Suprapubic skin (tissue), 4 donors: Measurements from ENCODE around the gene SCFD2.

ENCODE experiments used
- EP300 ChIP-seq: sonication (generic); formaldehyde crosslinking; IDR thresholded peaks from one replicate; pipeline ENCODE4 v1.6.1; 2017; ENCODE audit warnings: antibody characterized with exemption
- POLR2A ChIP-seq, 2 donors: fragments of 450-650 bp; IDR thresholded peaks; one replicate each; pipeline ENCODE4 v1.6.1; 2017; ENCODE audit warnings: antibody characterized with exemption in 2 of 2, mild to moderate bottlenecking in 2 of 2, moderate library complexity in 2 of 2
- POLR2AphosphoS5 ChIP-seq, 3 donors: sonication (generic); formaldehyde crosslinking; IDR thresholded peaks; one replicate each; pipeline ENCODE4 v1.6.1; 2017; ENCODE audit warnings: antibody characterized with exemption in 3 of 3
- TF ChIP-seq, protein P1 (sequence below), 2 donors: fragments of 200-600 bp in 1 of 2; fragments of 450-650 bp in 1 of 2; sonication (generic) in 1 of 2; IDR thresholded peaks; one replicate each; pipeline ENCODE4 v1.5.1; 2016 to 2019; ENCODE audit warnings: antibody characterized with exemption in 2 of 2, mild to moderate bottlenecking in 1 of 2, moderate library complexity in 1 of 2

DNA sequence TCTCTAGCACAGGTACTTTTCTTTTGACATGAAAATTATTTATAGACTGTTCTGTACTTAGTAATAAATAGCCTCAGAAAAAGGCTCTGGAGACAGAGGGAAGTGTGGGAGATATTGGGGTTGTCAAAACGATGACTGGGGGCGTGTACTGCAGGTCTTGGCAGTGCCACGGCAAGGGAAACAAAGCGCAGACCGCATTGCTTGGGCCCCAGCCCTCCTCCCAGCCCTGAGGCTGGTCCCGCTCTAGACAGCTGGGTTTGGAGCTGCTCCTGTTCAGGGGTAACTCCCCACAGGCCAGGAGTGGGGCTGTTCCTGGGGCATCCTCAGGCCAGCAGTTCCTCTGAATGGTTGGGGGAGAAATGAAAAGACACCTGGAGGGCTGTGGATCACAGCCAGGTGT lies 372.1 kb downstream of the SCFD2 start:
- TF ChIP-seq EP300 (no peak), POLR2A (IDR thresholded peaks at IDR 0.05) (no peak), POLR2AphosphoS5 (IDR thresholded peaks at IDR 0.05) (no peak)
- TF ChIP-seq, protein P1, sequence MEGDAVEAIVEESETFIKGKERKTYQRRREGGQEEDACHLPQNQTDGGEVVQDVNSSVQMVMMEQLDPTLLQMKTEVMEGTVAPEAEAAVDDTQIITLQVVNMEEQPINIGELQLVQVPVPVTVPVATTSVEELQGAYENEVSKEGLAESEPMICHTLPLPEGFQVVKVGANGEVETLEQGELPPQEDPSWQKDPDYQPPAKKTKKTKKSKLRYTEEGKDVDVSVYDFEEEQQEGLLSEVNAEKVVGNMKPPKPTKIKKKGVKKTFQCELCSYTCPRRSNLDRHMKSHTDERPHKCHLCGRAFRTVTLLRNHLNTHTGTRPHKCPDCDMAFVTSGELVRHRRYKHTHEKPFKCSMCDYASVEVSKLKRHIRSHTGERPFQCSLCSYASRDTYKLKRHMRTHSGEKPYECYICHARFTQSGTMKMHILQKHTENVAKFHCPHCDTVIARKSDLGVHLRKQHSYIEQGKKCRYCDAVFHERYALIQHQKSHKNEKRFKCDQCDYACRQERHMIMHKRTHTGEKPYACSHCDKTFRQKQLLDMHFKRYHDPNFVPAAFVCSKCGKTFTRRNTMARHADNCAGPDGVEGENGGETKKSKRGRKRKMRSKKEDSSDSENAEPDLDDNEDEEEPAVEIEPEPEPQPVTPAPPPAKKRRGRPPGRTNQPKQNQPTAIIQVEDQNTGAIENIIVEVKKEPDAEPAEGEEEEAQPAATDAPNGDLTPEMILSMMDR (IDR thresholded peaks at IDR 0.05), result no peak
